ENCODE data around the gene NPAS4.

DNA sequence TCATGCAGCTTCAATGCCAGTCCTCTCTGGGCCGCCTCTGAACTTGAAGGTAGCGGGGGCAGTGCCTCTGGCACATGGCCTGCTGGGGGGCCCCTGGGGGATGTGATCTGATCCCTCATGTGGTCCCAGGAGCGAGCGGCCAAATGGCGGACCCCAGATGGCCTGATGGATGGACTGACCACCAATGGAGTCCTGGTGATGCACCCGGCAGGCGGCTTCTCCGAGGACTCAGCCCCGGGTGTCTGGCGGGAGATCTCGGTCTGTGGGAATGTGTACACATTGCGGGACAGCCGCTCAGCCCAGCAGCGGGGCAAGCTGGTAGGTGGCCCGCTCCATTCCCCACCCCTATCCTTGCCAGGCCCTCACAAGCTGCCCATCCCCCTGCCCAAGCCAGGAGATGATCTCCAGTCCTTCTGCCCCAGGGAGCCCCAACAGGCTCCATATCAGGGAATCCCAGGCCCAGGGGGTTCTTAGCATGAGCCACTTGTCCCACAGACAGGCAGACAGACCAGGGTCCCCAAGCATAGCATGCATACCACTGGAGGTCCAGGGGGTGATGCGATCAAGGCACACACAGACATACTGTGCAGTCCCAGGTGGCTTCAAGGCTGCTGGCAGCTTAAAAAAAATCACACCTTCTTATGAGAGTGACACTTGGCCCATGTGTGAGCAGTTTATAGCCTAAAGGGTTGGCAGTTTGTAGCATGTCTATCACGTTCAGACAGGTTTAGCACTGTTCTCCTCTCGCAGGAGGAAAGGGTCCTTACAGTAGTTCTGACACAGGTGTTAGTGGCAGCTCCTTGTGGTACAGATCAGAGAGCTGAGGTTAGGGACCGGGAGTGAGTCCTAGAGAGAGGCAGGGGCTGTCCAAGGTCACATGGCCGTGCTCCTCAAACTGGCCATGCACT lies 53.0 kb downstream of the NPAS4 start:
- TF ChIP-seq, protein P1, sequence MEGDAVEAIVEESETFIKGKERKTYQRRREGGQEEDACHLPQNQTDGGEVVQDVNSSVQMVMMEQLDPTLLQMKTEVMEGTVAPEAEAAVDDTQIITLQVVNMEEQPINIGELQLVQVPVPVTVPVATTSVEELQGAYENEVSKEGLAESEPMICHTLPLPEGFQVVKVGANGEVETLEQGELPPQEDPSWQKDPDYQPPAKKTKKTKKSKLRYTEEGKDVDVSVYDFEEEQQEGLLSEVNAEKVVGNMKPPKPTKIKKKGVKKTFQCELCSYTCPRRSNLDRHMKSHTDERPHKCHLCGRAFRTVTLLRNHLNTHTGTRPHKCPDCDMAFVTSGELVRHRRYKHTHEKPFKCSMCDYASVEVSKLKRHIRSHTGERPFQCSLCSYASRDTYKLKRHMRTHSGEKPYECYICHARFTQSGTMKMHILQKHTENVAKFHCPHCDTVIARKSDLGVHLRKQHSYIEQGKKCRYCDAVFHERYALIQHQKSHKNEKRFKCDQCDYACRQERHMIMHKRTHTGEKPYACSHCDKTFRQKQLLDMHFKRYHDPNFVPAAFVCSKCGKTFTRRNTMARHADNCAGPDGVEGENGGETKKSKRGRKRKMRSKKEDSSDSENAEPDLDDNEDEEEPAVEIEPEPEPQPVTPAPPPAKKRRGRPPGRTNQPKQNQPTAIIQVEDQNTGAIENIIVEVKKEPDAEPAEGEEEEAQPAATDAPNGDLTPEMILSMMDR (IDR thresholded peaks at IDR 0.05): no peak
- no peak for TF ChIP-seq POLR2A (IDR thresholded peaks at IDR 0.05)

Measured in heart left ventricle (tissue), 13 donors.